HepG2 (cell line): ENCODE measurements around the gene ARMH3. TPM values are rescaled to one million over a fixed set of nuclear protein-coding genes. Genes with fewer than 3 reads are reported as not detected.

Experiments
- ATAC-seq: fragments of 200-7000 bp; cut with Tn5 transposase; 3 replicates; pipeline ENCODE4 v1.9.1; 2020; ENCODE audit warnings: mild to moderate bottlenecking, moderate library complexity
- BruUV-seq: library from RNA; stranded (reverse); fragments of 400-500 nt; replicated peaks from 2 replicates; lab custom pipeline; 2021; lab: Mats Ljungman, UMichigan
- CTCF ChIA-PET: fragments of 300-600 bp; formaldehyde crosslinking; extraction: SDS; loops from one replicate; lab custom pipeline; 2021; ENCODE audit warnings: low total read pairs, inconsistent platforms, low intra/inter-chr PET ratio; lab: Yijun Ruan, JAX
- POLR2A ChIA-PET: fragments of 350-600 bp; sonication (Branson Sonifier 250); formaldehyde crosslinking; loops from one replicate; lab custom pipeline; 2020; ENCODE audit warnings: antibody characterized with exemption, inconsistent platforms; lab: Yijun Ruan, JAX
- DNase-seq: peaks from one replicate; pipeline ENCODE4 v3.0.0-alpha.2; 2015; ENCODE audit warnings: low spot score
- FAIRE-seq: peaks from 3 replicates; lab custom pipeline; 2011; peaks lifted over from hg19 to GRCh38; lab: Jason Lieb, UNC
- H2AFZ ChIP-seq: one replicate; pipeline ENCODE4 v1.6.1; 2011; ENCODE audit warnings: low read length, inconsistent platforms
- H3K27ac ChIP-seq: fragments of 300-600 bp; 3 replicates; pipeline ENCODE4 v1.8.0; 2011; ENCODE audit warnings: mixed run types, mild to moderate bottlenecking, mixed read lengths, low read length, inconsistent platforms; ENCODE audit not compliant: insufficient read depth; ENCODE audit errors: extremely low read length
- H3K27me3 ChIP-seq, 2 experiments: fragments of 200-600 bp in 1 of 2; 2 replicates in 1 of 2; 3 replicates in 1 of 2; pipeline versions ENCODE4 v1.6.0 to v1.8.0; 2011; ENCODE audit warnings: low read length in 2 of 2, mild to moderate bottlenecking in 2 of 2, moderate library complexity in 2 of 2, inconsistent platforms in 1 of 2; ENCODE audit not compliant: insufficient read depth in 2 of 2, control insufficient read depth in 1 of 2
- H3K36me3 ChIP-seq, 2 experiments: fragments of 200-600 bp in 1 of 2; replicated peaks in 1 of 2; 2 replicates in 1 of 2; 3 replicates in 1 of 2; pipeline versions ENCODE4 v1.5.1 to v1.8.0; 2011; ENCODE audit warnings: low read length in 2 of 2, inconsistent platforms in 1 of 2; ENCODE audit not compliant: insufficient read depth in 2 of 2, control insufficient read depth in 1 of 2
- H3K4me1 ChIP-seq: 2 replicates; pipeline ENCODE4 v1.5.1; 2012; ENCODE audit warnings: low read length, inconsistent platforms; ENCODE audit not compliant: insufficient read depth
- H3K4me2 ChIP-seq: 2 replicates; pipeline ENCODE4 v1.6.0; 2011; ENCODE audit warnings: low read depth, low read length, inconsistent platforms
- H3K4me3 ChIP-seq, 3 experiments: fragments of 200-600 bp in 1 of 3; sonication (generic), shearing (Covaris generic) in 1 of 3; replicated peaks in 1 of 3; 2 replicates each; pipeline ENCODE4 v1.5.1; 2011 to 2016; ENCODE audit warnings: low read length in 3 of 3, inconsistent platforms in 2 of 3, low read depth in 2 of 3, mild to moderate bottlenecking in 2 of 3, control low read depth in 1 of 3, mixed read lengths in 1 of 3; ENCODE audit not compliant: insufficient read depth in 1 of 3
- H3K79me2 ChIP-seq: one replicate; pipeline ENCODE4 v1.6.1; 2011; ENCODE audit warnings: low read length, inconsistent platforms; ENCODE audit not compliant: insufficient read depth
- H3K9ac ChIP-seq: 2 replicates; pipeline ENCODE4 v1.6.0; 2011; ENCODE audit warnings: mild to moderate bottlenecking, low read depth, low read length, inconsistent platforms; ENCODE audit not compliant: insufficient read depth
- H3K9me3 ChIP-seq: 2 replicates; pipeline ENCODE4 v1.5.1; 2012; ENCODE audit warnings: mild to moderate bottlenecking, low read length
- H4K20me1 ChIP-seq: 2 replicates; pipeline ENCODE4 v1.6.0; 2011; ENCODE audit warnings: inconsistent platforms, mild to moderate bottlenecking, low read length, moderate library complexity; ENCODE audit not compliant: insufficient read depth
- CAMTA2 ChIP-seq: sonication (generic); formaldehyde crosslinking; IDR thresholded peaks from 2 replicates; pipeline ENCODE4 v1.4.0; 2020; ENCODE audit warnings: mild to moderate bottlenecking, missing genetic modification reagents, borderline replicate concordance
- CHCHD3 ChIP-seq: sonication (generic); formaldehyde crosslinking; IDR thresholded peaks from 2 replicates; pipeline ENCODE4 v1.8.0; 2022; ENCODE audit warnings: mild to moderate bottlenecking, missing genetic modification reagents, moderate library complexity
- DBP ChIP-seq: sonication (generic); formaldehyde crosslinking; IDR thresholded peaks from 2 replicates; pipeline ENCODE4 v1.4.0; 2020; ENCODE audit warnings: missing genetic modification reagents; ENCODE audit errors: not compliant biosample characterization
- ELF3 ChIP-seq: IDR thresholded peaks from 2 replicates; pipeline ENCODE4 v1.6.1; 2016; ENCODE audit warnings: missing genetic modification reagents, missing compliant biosample characterization
- HCFC1 ChIP-seq: fragments of 150-350 bp; IDR thresholded peaks from 2 replicates; pipeline ENCODE4 v1.6.1; 2014; ENCODE audit warnings: low read depth, low read length
- HOXD1 ChIP-seq: sonication (generic); formaldehyde crosslinking; IDR thresholded peaks from 2 replicates; pipeline ENCODE4 v1.5.0; 2020; ENCODE audit warnings: missing genetic modification reagents
- MTF1 ChIP-seq: sonication (generic); formaldehyde crosslinking; IDR thresholded peaks from 2 replicates; pipeline ENCODE4 v1.5.0; 2020; ENCODE audit warnings: missing genetic modification reagents
- NPAS2 ChIP-seq: sonication (generic); formaldehyde crosslinking; IDR thresholded peaks from 2 replicates; pipeline ENCODE4 v1.8.0; 2022; ENCODE audit warnings: mild to moderate bottlenecking, missing genetic modification reagents, borderline replicate concordance
- NR2C2 ChIP-seq: sonication (generic); formaldehyde crosslinking; IDR thresholded peaks from 2 replicates; pipeline ENCODE4 v1.4.0; 2020; ENCODE audit warnings: missing genetic modification reagents, mild to moderate bottlenecking, moderate library complexity, borderline replicate concordance
- PCBP1 ChIP-seq: fragments of 200-400 bp; formaldehyde crosslinking; IDR thresholded peaks from 2 replicates; pipeline ENCODE4 v1.6.1; 2017; ENCODE audit warnings: mild to moderate bottlenecking, low read depth, low read length, borderline replicate concordance
- ZFP82 ChIP-seq: sonication (generic); formaldehyde crosslinking; IDR thresholded peaks from 2 replicates; pipeline ENCODE4 v1.5.1; 2020; ENCODE audit warnings: mild to moderate bottlenecking, missing genetic modification reagents, borderline replicate concordance
- ZNF136 ChIP-seq: sonication (generic); formaldehyde crosslinking; IDR thresholded peaks from 2 replicates; pipeline ENCODE4 v1.8.1; 2022; ENCODE audit warnings: low read depth, mild to moderate bottlenecking, moderate library complexity, missing genetic modification reagents
- ZNF24 ChIP-seq: fragments of 450-650 bp; IDR thresholded peaks from 2 replicates; pipeline ENCODE4 v1.6.1; 2017; ENCODE audit warnings: antibody characterized with exemption, mild to moderate bottlenecking
- ZNF556 ChIP-seq: sonication (generic); formaldehyde crosslinking; IDR thresholded peaks from 2 replicates; pipeline ENCODE4 v1.4.0; 2020; ENCODE audit warnings: mild to moderate bottlenecking, missing genetic modification reagents, borderline replicate concordance
- ZNF773 ChIP-seq: sonication (generic); formaldehyde crosslinking; IDR thresholded peaks from 2 replicates; pipeline ENCODE4 v1.4.0; 2020; ENCODE audit warnings: missing genetic modification reagents, borderline replicate concordance
- WGBS: methylation state at CpG from one replicate; pipeline ENCODE4 v1.1.6; 2017; ENCODE audit warnings: low lambda C conversion rate; 5-methylcytosine and 5-hydroxymethylcytosine counted together
- in situ Hi-C: cut with HindIII; loops from 2 replicates; pipeline ENCODE4 v1.10.0; 2017; ENCODE audit warnings: low pct_unique_long_range_greater_than_20kb; ENCODE audit not compliant: extremely low pct_ligation_motif_present
- intact Hi-C: fragments of 100-400 bp; cut with micrococcal nuclease; formaldehyde crosslinking; loops from one replicate; pipeline ENCODE4 v1.10.0; 2022; ENCODE audit not compliant: unreplicated experiment
- polyA plus RNA-seq, 8 experiments: library from polyadenylated mRNA; depleted of rRNA in 3 of 8; stranded (reverse) in 7 of 8; unstranded in 1 of 8; fragments of >200 nt; fragmentation: Illumina TruSeq in 4 of 8; extraction: Trizol in 4 of 8; gene quantifications; 2 replicates each; pipeline versions ENCODE4 v1.2.1 to v1.2.3, GENCODE V29; 2011 to 2016; ENCODE audit warnings: low read depth in 4 of 8, missing spikeins in 1 of 8, mixed read lengths in 1 of 8; ENCODE audit not compliant: insufficient read depth in 1 of 8
- total RNA-seq, 5 experiments: library from RNA; depleted of rRNA; stranded (reverse); fragments of >200 nt; fragmentation: Illumina TruSeq; extraction: Trizol; gene quantifications; 2 replicates each; pipeline ENCODE4 v1.2.3, GENCODE V29; 2016; ENCODE audit warnings: low read depth in 1 of 5
- TF ChIP-seq, protein P1 (sequence below): sonication (generic); formaldehyde crosslinking; IDR thresholded peaks from 2 replicates; pipeline ENCODE4 v1.4.0; 2020; ENCODE audit warnings: missing genetic modification reagents

The ARMH3 gene
- total and polyA plus RNA-seq, 2 of the 13 experiments (the other 11 are each of a cell fraction or from before 2014, with no cell fraction given), result 8.4 to 16.9 TPM

GRCh38 chr10:101959346-101959916 lies 96.5 kb downstream of the ARMH3 start:
- no peaks in the 10 kb centered on the region for H3K27me3 ChIP-seq
- no peaks in the 10 kb centered on the region for H3K4me1 ChIP-seq
- intact Hi-C loops, result no loop called here
- CTCF ChIA-PET, result no interaction called here
- H3K9ac ChIP-seq, result no peak overlapping the region
- 96% methylated on average over 8 of the region's 8 CpGs for WGBS
- DNase-seq, result no peak
- H3K4me3 ChIP-seq, result no peak overlapping the region
- FAIRE-seq, result no peak
- H3K9me3 ChIP-seq, result no peaks in the 10 kb centered on the region
- H2AFZ ChIP-seq, result no peak overlapping the region
- TF ChIP-seq, protein P1, sequence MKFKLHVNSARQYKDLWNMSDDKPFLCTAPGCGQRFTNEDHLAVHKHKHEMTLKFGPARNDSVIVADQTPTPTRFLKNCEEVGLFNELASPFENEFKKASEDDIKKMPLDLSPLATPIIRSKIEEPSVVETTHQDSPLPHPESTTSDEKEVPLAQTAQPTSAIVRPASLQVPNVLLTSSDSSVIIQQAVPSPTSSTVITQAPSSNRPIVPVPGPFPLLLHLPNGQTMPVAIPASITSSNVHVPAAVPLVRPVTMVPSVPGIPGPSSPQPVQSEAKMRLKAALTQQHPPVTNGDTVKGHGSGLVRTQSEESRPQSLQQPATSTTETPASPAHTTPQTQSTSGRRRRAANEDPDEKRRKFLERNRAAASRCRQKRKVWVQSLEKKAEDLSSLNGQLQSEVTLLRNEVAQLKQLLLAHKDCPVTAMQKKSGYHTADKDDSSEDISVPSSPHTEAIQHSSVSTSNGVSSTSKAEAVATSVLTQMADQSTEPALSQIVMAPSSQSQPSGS (CRISPR knock-in tag), result no peak
- TF ChIP-seq NPAS2 (CRISPR knock-in tag), result no peak
- no peak for TF ChIP-seq CAMTA2 (CRISPR knock-in tag)
- TF ChIP-seq ZFP82 (CRISPR knock-in tag), result no peak
- no peak for TF ChIP-seq MTF1 (CRISPR knock-in tag)
- TF ChIP-seq ZNF556 (CRISPR knock-in tag), result no peak
- TF ChIP-seq DBP (CRISPR knock-in tag), result no peak
- no peak for TF ChIP-seq NR2C2
- TF ChIP-seq ZNF24, result no peak
- no peak for TF ChIP-seq HOXD1 (CRISPR knock-in tag)
- TF ChIP-seq ZNF773, result no peak
- TF ChIP-seq ZNF136 (CRISPR knock-in tag), result no peak
- no peak for TF ChIP-seq HCFC1
- no peak for TF ChIP-seq ELF3 (CRISPR knock-in tag)
- no peak for TF ChIP-seq CHCHD3 (CRISPR knock-in tag)
- no peak for TF ChIP-seq PCBP1
- TF ChIP-seq, all 625 proteins: peak for 0
- ATAC-seq, result no peak
- no TSS peak for BruUV-seq
- POLR2A ChIA-PET, result no interaction called here
- Histone ChIP-seq H3K79me2 (no peaks in the 10 kb centered on the region), H4K20me1 (no peaks in the 10 kb centered on the region), H3K4me2 (no peak overlapping the region), H3K36me3 (peaks cover 5 to 27% of the 10 kb centered on the region in 2 experiments; a peak in 3 of 5 replicates), H3K27ac (no peak overlapping the region)
- in situ Hi-C loops, result no loop called here
